Uterus (tissue), 4 donors: ENCODE data around the gene RCAN1. TPM values are rescaled to one million over a fixed set of nuclear protein-coding genes. Genes with fewer than 3 reads are reported as not detected.

Source experiments
- DNase-seq, 2 donors: peaks; one replicate each; pipeline ENCODE4 v3.0.0-alpha.2; 2019 to 2020
- H3K27ac ChIP-seq, 2 donors: fragments of 200-600 bp; sonication (generic); 1 replicate in 1 of 2; 2 replicates in 1 of 2; pipeline ENCODE4 v1.5.1; 2016 to 2018
- H3K27me3 ChIP-seq, 2 donors: fragments of 200-600 bp; sonication (generic); one replicate each; pipeline ENCODE4 v1.5.1; 2018 to 2019; ENCODE audit warnings: control low read depth in 1 of 2
- H3K36me3 ChIP-seq, 2 donors: fragments of 200-600 bp; sonication (generic); one replicate each; pipeline ENCODE4 v1.5.1; 2019; ENCODE audit warnings: control low read depth in 1 of 2
- H3K4me1 ChIP-seq, 2 donors: fragments of 200-600 bp; sonication (generic); one replicate each; pipeline ENCODE4 v1.5.1; 2018 to 2019; ENCODE audit warnings: control low read depth in 1 of 2
- H3K4me3 ChIP-seq, 2 donors: fragments of 200-600 bp; sonication (generic); 1 replicate in 1 of 2; 2 replicates in 1 of 2; pipeline ENCODE4 v1.5.1; 2018 to 2019; ENCODE audit warnings: mild to moderate bottlenecking in 1 of 2
- H3K9me3 ChIP-seq, 2 donors: fragments of 200-600 bp; sonication (generic); one replicate each; pipeline ENCODE4 v1.5.1; 2019; ENCODE audit warnings: control low read depth in 1 of 2
- POLR2A ChIP-seq, 2 donors: fragments of 450-650 bp; IDR thresholded peaks; one replicate each; pipeline ENCODE4 v1.6.1; 2016; ENCODE audit warnings: antibody characterized with exemption in 2 of 2, mild to moderate bottlenecking in 1 of 2, moderate library complexity in 1 of 2
- intact Hi-C: fragments of 100-400 bp; cut with DNase I; formaldehyde crosslinking; loops from one replicate; pipeline ENCODE4 v1.15.1; 2023; ENCODE audit warnings: low total_unique reads
- total RNA-seq, 4 donors: library from RNA; depleted of rRNA in 3 of 4; stranded (reverse); fragments of >200 nt in 3 of 4; gene quantifications; one replicate each; pipeline versions ENCODE4 v1.1.0 to v1.2.4, GENCODE V29; 2014 to 2023
- TF ChIP-seq, protein P1 (sequence below), 4 experiments: fragments of 200-600 bp in 2 of 4; fragments of 450-650 bp in 2 of 4; sonication (generic) in 2 of 4; IDR thresholded peaks; one replicate each; pipeline ENCODE4 v1.5.1; 2016 to 2019; ENCODE audit warnings: antibody characterized with exemption in 4 of 4, mild to moderate bottlenecking in 2 of 4, moderate library complexity in 1 of 4
- donor health status: DM: yes; HTN: yes; CAD: no.

Gene RCAN1
- total RNA-seq, 4 donors from 2014 or later: 12.4 to 22.5 (median 16.5) TPM

DNA sequence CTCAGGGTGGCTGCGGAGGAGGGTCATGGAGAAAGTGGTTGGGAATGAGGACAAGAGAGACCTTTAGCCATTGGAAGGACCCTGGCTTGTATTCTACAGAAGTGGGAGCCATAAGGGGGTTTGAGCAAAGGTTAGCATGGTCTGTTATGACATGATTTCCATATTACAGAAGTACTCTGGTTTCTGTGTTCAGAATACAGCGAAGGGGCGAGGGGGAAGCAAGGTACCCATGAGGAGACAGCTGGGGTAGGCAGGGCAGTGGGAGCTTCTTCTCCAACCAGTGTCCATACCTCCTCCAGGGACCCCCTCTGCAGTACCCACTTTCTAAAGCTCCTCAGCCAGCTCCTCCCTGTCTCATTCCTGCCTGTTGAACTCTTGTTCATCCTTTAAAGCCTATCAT, 81.0 kb downstream of the RCAN1 start:
- Histone ChIP-seq H3K4me3 (no peak overlapping the region), H3K27me3 (no peaks in the 10 kb centered on the region), H3K9me3 (no peaks in the 10 kb centered on the region), H3K27ac (no peak overlapping the region), H3K36me3 (no peaks in the 10 kb centered on the region), H3K4me1 (no peaks in the 10 kb centered on the region)
- no peak for DNase-seq
- intact Hi-C loops: no loop called here
- TF ChIP-seq, protein P1, sequence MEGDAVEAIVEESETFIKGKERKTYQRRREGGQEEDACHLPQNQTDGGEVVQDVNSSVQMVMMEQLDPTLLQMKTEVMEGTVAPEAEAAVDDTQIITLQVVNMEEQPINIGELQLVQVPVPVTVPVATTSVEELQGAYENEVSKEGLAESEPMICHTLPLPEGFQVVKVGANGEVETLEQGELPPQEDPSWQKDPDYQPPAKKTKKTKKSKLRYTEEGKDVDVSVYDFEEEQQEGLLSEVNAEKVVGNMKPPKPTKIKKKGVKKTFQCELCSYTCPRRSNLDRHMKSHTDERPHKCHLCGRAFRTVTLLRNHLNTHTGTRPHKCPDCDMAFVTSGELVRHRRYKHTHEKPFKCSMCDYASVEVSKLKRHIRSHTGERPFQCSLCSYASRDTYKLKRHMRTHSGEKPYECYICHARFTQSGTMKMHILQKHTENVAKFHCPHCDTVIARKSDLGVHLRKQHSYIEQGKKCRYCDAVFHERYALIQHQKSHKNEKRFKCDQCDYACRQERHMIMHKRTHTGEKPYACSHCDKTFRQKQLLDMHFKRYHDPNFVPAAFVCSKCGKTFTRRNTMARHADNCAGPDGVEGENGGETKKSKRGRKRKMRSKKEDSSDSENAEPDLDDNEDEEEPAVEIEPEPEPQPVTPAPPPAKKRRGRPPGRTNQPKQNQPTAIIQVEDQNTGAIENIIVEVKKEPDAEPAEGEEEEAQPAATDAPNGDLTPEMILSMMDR (IDR thresholded peaks at IDR 0.05): no peak
- TF ChIP-seq POLR2A (IDR thresholded peaks at IDR 0.05): no peak

DNA sequence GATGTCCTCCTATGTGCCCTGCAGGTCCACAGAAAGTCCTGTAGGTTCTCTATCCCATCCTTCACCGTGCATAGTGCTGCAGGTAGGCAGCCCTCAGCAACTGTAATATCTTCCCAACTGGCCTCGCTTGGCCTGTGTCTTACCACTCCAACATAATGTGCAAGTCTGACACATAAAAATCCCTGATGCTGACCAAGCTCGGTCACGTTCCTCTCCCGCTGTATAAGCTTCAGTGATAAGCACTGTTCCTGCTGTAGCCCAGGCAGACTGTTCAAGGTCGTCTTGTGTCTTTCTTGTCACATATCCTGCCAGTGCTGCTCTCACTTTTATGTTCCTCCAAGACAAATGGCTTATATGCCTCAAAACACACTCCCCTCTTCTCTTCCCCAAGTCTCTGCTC, 83.5 kb downstream of the RCAN1 start:
- H3K27me3 ChIP-seq: no peaks in the 10 kb centered on the region
- DNase-seq: no peak
- H3K27ac ChIP-seq: no peak overlapping the region
- H3K4me1 ChIP-seq: no peaks in the 10 kb centered on the region
- H3K36me3 ChIP-seq: no peaks in the 10 kb centered on the region
- intact Hi-C loops: no loop called here
- H3K9me3 ChIP-seq: no peaks in the 10 kb centered on the region
- TF ChIP-seq, protein P1 (IDR thresholded peaks at IDR 0.05): no peak
- no peak for TF ChIP-seq POLR2A (IDR thresholded peaks at IDR 0.05)
- no peak overlapping the region for H3K4me3 ChIP-seq

DNA sequence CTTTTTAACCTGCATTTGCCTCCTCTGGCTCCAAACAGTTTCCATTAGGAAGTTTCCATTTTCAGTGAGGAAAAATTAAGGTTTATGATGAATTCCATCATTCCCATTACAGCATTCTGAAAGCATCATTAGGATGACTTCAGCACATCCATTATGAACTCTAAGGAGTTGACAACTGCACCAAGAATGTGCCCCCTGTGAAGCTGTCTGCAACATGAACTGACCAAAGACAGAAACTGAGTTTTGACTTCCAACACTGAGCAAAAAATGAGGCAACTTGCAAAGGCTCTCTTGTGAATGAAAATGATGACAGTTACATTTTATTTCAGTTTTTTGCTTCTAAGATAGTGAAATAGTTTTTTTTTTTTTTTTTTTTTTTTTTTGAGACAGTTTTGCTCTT, 84.7 kb downstream of the RCAN1 start:
- Histone ChIP-seq H3K27me3 (no peaks in the 10 kb centered on the region), H3K9me3 (no peaks in the 10 kb centered on the region), H3K4me1 (no peaks in the 10 kb centered on the region), H3K4me3 (no peak overlapping the region), H3K36me3 (no peaks in the 10 kb centered on the region), H3K27ac (no peak overlapping the region)
- TF ChIP-seq, protein P1 (IDR thresholded peaks at IDR 0.05): no peak
- TF ChIP-seq POLR2A (IDR thresholded peaks at IDR 0.05): no peak
- DNase-seq: no peak
- intact Hi-C loops: no loop called here

DNA sequence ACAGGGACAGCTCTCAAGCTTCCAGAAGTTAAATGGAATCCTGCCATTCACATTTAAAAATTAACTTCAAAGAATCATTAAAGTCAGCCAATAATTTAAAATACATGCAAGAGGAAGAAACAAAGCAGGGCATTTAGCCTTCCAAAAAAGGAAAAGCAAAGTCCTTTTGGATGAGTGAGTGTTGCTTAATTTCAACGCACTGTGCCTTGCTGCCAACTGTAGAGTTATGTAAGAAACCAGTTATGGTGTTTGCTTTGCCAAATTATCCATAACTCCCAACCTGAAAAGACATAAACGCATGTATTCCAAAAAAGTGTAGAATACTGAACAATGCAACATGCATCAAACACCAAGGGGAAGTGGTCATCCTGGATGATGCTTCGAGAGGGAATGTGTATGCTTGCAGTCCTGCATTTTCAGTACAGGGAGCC, 86.8 kb downstream of the RCAN1 start:
- peaks cover 0 to 6% of the 10 kb centered on the region in 2 donors for H3K4me1 ChIP-seq
- H3K4me3 ChIP-seq: no peak overlapping the region
- peak overlapping the region in 1 of 2 donors; percentile 88 for H3K27ac ChIP-seq
- no peaks in the 10 kb centered on the region for H3K27me3 ChIP-seq
- intact Hi-C loops: no loop called here
- H3K9me3 ChIP-seq: no peaks in the 10 kb centered on the region
- H3K36me3 ChIP-seq: no peaks in the 10 kb centered on the region
- no peak for TF ChIP-seq POLR2A (IDR thresholded peaks at IDR 0.05)
- TF ChIP-seq, protein P1 (IDR thresholded peaks at IDR 0.05): no peak
- no peak for DNase-seq

DNA sequence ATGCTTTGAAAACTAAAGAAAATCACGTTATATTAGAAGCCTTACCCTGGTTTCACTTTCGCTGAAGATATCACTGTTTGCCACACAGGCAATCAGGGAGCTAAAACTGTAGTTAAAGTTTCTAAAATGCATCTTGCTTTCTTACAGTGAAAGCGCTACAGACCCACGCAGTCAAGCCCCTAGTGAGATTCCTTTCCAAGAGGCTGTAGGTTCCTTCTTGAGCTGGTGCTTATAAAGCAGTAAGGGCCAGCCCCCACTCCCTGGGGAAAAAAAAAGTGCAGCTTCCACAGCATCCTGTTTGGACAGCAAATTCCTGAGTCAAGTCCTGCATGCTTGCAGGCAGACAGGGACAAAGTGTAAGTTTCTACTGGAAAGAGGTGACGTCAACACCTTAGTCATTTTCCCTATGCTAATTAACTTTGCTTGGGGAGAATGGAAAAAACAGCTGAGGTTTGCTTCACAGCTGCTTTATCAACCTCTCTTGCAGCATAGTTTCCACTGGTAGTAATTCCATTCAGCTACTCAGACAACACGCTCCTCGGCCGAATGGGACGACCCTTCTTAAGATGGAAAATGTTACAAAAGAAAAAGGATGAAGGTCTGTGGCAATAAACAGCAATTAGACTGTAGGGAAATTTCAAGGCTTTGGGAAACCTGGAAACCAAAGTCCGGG, 88.2 kb downstream of the RCAN1 start:
- Histone ChIP-seq H3K4me3 (peak overlapping the region; percentile 30 to 43), H3K4me1 (peaks cover 0 to 6% of the 10 kb centered on the region in 2 donors), H3K36me3 (no peaks in the 10 kb centered on the region), H3K27me3 (no peaks in the 10 kb centered on the region), H3K27ac (peak overlapping the region; percentile 87 to 88), H3K9me3 (no peaks in the 10 kb centered on the region)
- peak; percentile 20 to 47 for TF ChIP-seq POLR2A (IDR thresholded peaks at IDR 0.05)
- TF ChIP-seq, protein P1 (IDR thresholded peaks at IDR 0.05): no peak
- intact Hi-C loops: no loop called here
- DNase-seq: peak; percentile 69 to 77
